K562 (cell line): ENCODE measurements around the gene TMEM11. TPM values are rescaled to one million over a fixed set of nuclear protein-coding genes. Genes with fewer than 3 reads are reported as not detected.

Experiments used
- ATF1 ChIP-seq, 2 experiments: fragments of 450-650 bp in 1 of 2; IDR thresholded peaks; 2 replicates each; pipeline ENCODE4 v1.6.1; 2016; ENCODE audit warnings: missing compliant biosample characterization in 1 of 2, missing genetic modification characterization in 1 of 2
- CBX2 ChIP-seq: fragments of 200-600 bp; sonication (generic); IDR thresholded peaks from one replicate; pipeline ENCODE4 v1.6.1; 2012; ENCODE audit warnings: mild to moderate bottlenecking, low read length, inconsistent platforms; ENCODE audit not compliant: insufficient read depth, poor library complexity, severe bottlenecking
- CHCHD3 ChIP-seq: fragments of 250-450 bp; sonication (Bioruptor Pico); IDR thresholded peaks from 2 replicates; pipeline ENCODE4 v2.1.2; 2022; ENCODE audit warnings: mild to moderate bottlenecking
- CHD1 ChIP-seq: fragments of 200-600 bp; sonication (generic); IDR thresholded peaks from one replicate; pipeline ENCODE4 v1.6.1; 2012; ENCODE audit warnings: mild to moderate bottlenecking, moderate library complexity, low read length, inconsistent platforms
- CXXC5 ChIP-seq: fragments of 250-450 bp; sonication (Bioruptor Pico); IDR thresholded peaks from 2 replicates; pipeline ENCODE4 v1.8.0; 2022; ENCODE audit warnings: inconsistent platforms, mild to moderate bottlenecking, moderate library complexity
- PTBP1 ChIP-seq: fragments of 200-400 bp; formaldehyde crosslinking; IDR thresholded peaks from 2 replicates; pipeline ENCODE4 v1.6.1; 2017; ENCODE audit warnings: low read depth, low read length
- RBM14 ChIP-seq: fragments of 200-400 bp; formaldehyde crosslinking; IDR thresholded peaks from 2 replicates; pipeline ENCODE4 v1.6.1; 2018; ENCODE audit warnings: low read depth, mild to moderate bottlenecking, low read length, moderate library complexity, borderline replicate concordance; ENCODE audit not compliant: insufficient read depth
- RHOXF2B ChIP-seq: fragments of 250-450 bp; sonication (Bioruptor Pico); conservative IDR thresholded peaks from 2 replicates; pipeline ENCODE4 v1.5.1; 2021
- TAF7 ChIP-seq: fragments of 450-650 bp; IDR thresholded peaks from 2 replicates; pipeline ENCODE4 v1.6.1; 2016; ENCODE audit warnings: missing genetic modification characterization, missing compliant biosample characterization
- TAF9B ChIP-seq: fragments of 450-650 bp; IDR thresholded peaks from 2 replicates; pipeline ENCODE4 v1.6.1; 2018; ENCODE audit warnings: mild to moderate bottlenecking; ENCODE audit not compliant: partially characterized antibody
- TEAD1 ChIP-seq, 2 experiments: fragments of 450-650 bp in 1 of 2; sonication (generic) in 1 of 2; formaldehyde crosslinking; IDR thresholded peaks; 2 replicates each; pipeline versions ENCODE4 v1.4.0 to v1.8.0; 2020 to 2022; ENCODE audit warnings: mild to moderate bottlenecking in 2 of 2, missing genetic modification reagents in 1 of 2
- ZBTB26 ChIP-seq: fragments of 450-650 bp; formaldehyde crosslinking; IDR thresholded peaks from 2 replicates; pipeline ENCODE4 v1.4.0; 2022; ENCODE audit warnings: missing genetic modification characterization
- polyA plus RNA-seq, 8 experiments: library from polyadenylated mRNA; depleted of rRNA in 4 of 8; stranded (reverse) in 5 of 8; unstranded in 3 of 8; fragments of >200 nt; fragmentation: Nextera tagmentation in 2 of 8; fragmentation: Illumina TruSeq in 1 of 8; extraction: Ambion mirVana in 2 of 8; extraction: Trizol in 1 of 8; gene quantifications; 2 replicates each; pipeline versions ENCODE4 v1.2.1 to v1.2.3, GENCODE V29; 2011 to 2014; ENCODE audit warnings: inconsistent platforms in 1 of 8, missing spikeins in 1 of 8
- total RNA-seq, 7 experiments: library from RNA; depleted of rRNA in 6 of 7; stranded (reverse); fragments of >200 nt in 6 of 7; fragmentation: Illumina TruSeq in 2 of 7; extraction: Trizol in 2 of 7; gene quantifications; 2 replicates each; pipeline versions ENCODE4 v1.2.1 to v1.2.3, GENCODE V29; 2011 to 2021; ENCODE audit warnings: low replicate concordance in 1 of 7
- TF ChIP-seq, protein P1 (sequence below): fragments of 250-450 bp; sonication (Bioruptor Pico); IDR thresholded peaks from 2 replicates; pipeline ENCODE4 v1.8.0; 2021; ENCODE audit warnings: mild to moderate bottlenecking, moderate library complexity
- TF ChIP-seq, protein P2 (sequence below): fragments of 450-650 bp; IDR thresholded peaks from 2 replicates; pipeline ENCODE4 v1.6.1; 2017; ENCODE audit warnings: mild to moderate bottlenecking, moderate library complexity
- TF ChIP-seq, protein P3 (sequence below): fragments of 250-450 bp; sonication (Bioruptor Pico); IDR thresholded peaks from 2 replicates; pipeline ENCODE4 v1.4.0; 2020; ENCODE audit warnings: mild to moderate bottlenecking, moderate library complexity
- TF ChIP-seq, protein P4 (sequence below), 2 experiments: fragments of 250-450 bp in 1 of 2; fragments of 450-650 bp in 1 of 2; sonication (Bioruptor Pico) in 1 of 2; IDR thresholded peaks; 2 replicates each; pipeline versions ENCODE4 v1.6.1 to v1.8.0; 2016 to 2021; ENCODE audit warnings: mild to moderate bottlenecking in 2 of 2, moderate library complexity in 2 of 2, missing compliant biosample characterization in 1 of 2, missing genetic modification characterization in 1 of 2

The TMEM11 gene
- total and polyA plus RNA-seq, 9 of the 15 experiments (the other 6 are each of a cell fraction or from before 2014, with no cell fraction given) = 12.0 to 40.7 (median 30.0) TPM

- TF ChIP-seq, protein P1, sequence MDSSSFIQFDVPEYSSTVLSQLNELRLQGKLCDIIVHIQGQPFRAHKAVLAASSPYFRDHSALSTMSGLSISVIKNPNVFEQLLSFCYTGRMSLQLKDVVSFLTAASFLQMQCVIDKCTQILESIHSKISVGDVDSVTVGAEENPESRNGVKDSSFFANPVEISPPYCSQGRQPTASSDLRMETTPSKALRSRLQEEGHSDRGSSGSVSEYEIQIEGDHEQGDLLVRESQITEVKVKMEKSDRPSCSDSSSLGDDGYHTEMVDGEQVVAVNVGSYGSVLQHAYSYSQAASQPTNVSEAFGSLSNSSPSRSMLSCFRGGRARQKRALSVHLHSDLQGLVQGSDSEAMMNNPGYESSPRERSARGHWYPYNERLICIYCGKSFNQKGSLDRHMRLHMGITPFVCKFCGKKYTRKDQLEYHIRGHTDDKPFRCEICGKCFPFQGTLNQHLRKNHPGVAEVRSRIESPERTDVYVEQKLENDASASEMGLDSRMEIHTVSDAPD (CRISPR knock-in tag) = no peak
- TF ChIP-seq RBM14 (no peak), PTBP1 (no peak), CHD1 (peak; percentile 4), TAF9B (peak; percentile 86), CXXC5 (CRISPR knock-in tag) (peak; percentile 91), TEAD1 (CRISPR knock-in tag; IDR thresholded peaks at IDR 0.05) (peak in 1 of 2 experiments; percentile 76; a peak in 3 of 4 replicates), CBX2 (no peak), TAF7 (peak; percentile 77), RHOXF2B (CRISPR knock-in tag) (no peak), CHCHD3 (CRISPR knock-in tag) (no peak), ATF1 (CRISPR knock-in tag; IDR thresholded peaks at IDR 0.05) (no peak), ATF1 (tag; IDR thresholded peaks at IDR 0.05) (peak; percentile 87), ZBTB26 (no peak)
- TF ChIP-seq, protein P2, sequence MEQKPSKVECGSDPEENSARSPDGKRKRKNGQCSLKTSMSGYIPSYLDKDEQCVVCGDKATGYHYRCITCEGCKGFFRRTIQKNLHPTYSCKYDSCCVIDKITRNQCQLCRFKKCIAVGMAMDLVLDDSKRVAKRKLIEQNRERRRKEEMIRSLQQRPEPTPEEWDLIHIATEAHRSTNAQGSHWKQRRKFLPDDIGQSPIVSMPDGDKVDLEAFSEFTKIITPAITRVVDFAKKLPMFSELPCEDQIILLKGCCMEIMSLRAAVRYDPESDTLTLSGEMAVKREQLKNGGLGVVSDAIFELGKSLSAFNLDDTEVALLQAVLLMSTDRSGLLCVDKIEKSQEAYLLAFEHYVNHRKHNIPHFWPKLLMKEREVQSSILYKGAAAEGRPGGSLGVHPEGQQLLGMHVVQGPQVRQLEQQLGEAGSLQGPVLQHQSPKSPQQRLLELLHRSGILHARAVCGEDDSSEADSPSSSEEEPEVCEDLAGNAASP = no peak
- TF ChIP-seq, protein P3, sequence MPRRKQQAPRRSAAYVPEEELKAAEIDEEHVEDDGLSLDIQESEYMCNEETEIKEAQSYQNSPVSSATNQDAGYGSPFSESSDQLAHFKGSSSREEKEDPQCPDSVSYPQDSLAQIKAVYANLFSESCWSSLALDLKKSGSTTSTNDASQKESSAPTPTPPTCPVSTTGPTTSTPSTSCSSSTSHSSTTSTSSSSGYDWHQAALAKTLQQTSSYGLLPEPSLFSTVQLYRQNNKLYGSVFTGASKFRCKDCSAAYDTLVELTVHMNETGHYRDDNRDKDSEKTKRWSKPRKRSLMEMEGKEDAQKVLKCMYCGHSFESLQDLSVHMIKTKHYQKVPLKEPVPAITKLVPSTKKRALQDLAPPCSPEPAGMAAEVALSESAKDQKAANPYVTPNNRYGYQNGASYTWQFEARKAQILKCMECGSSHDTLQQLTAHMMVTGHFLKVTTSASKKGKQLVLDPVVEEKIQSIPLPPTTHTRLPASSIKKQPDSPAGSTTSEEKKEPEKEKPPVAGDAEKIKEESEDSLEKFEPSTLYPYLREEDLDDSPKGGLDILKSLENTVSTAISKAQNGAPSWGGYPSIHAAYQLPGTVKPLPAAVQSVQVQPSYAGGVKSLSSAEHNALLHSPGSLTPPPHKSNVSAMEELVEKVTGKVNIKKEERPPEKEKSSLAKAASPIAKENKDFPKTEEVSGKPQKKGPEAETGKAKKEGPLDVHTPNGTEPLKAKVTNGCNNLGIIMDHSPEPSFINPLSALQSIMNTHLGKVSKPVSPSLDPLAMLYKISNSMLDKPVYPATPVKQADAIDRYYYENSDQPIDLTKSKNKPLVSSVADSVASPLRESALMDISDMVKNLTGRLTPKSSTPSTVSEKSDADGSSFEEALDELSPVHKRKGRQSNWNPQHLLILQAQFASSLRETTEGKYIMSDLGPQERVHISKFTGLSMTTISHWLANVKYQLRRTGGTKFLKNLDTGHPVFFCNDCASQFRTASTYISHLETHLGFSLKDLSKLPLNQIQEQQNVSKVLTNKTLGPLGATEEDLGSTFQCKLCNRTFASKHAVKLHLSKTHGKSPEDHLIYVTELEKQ (CRISPR knock-in tag) = no peak
- TF ChIP-seq, protein P4, sequence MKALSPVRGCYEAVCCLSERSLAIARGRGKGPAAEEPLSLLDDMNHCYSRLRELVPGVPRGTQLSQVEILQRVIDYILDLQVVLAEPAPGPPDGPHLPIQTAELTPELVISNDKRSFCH (CRISPR knock-in tag; IDR thresholded peaks at IDR 0.05) = no peak
- TF ChIP-seq, protein P4 (tag; IDR thresholded peaks at IDR 0.05) = peak; percentile 77
These were observed at the start of gene TMEM11 (continued) for GRCh38 chr17:21214015-21214776.
